GM19372 (cell line): ENCODE data around the gene DLST.
A peak's percentile ranks its signal among the peaks of the same experiment; 100 is the strongest.

ENCODE experiments used
- ATAC-seq: cut with Tn5 transposase; IDR thresholded peaks from one replicate; pipeline ENCODE4 v1.9.1; 2021; ENCODE audit warnings: mild to moderate bottlenecking, low read depth, moderate library complexity; ENCODE audit not compliant: unreplicated experiment

The DLST gene

DNA sequence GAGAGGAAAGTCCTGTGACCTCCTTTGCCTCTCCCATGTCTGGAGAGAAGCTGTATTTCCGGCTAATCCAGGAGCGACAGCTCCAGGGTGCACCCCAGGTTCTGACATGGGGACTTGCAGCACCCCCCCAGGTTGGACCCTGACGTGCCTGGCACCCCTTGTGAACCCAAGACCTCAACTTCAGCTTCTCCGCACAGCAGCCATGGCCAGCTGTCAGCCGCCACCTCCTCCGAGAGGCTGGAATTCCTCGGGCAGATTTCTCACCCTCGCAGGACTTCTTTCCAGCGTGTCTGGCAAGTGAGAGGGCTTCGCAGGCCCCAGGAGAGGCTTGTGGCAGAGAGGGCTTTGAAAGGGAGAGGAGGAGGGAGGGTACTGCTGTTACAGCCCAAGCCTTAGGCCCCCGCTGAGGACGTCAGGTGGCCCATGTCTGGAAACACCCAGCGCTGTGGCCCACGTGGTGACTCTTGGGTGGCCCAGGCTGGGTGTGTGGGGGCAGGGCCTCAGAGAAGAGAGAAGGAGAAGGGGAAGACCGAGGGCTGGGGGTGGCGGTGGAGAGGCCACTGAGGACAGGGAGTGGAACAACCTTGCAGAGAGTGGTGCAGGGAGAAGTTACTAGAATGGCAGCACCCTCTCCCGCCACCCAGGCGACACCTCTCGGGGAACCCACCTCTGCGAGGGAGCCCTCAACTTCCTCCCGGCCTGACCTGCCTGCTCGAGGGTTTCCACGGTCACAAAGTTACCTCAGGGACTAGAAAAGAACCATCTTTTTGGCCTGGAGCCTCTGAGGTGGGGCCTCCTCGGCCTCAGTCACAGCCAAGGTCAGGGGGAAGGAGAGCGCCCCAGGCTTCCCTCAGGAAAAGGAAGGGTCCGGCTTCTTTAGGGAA lies 53.0 kb downstream of the DLST start:
- ATAC-seq: no peak

DNA sequence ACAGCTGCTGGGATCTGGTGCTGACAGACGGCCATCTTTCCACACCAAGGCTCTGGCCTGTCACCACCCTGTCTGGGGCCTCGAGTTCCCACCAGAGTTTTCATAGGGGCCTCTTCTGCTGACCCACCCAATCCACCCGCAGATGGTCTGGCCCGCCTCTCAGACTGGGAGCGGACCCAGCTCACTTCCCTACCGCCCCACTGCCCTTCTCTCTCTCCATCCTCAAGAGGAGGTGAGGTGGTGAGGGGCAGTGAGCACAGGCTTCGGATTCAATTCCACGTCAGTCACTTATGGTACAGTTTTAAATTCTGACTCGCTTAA lies 53.6 kb downstream of the DLST start:
- no peak for ATAC-seq

- ATAC-seq: no peak
These were observed 54.4 kb downstream of the DLST start for GRCh38 chr14:74936151-74936550.

DNA sequence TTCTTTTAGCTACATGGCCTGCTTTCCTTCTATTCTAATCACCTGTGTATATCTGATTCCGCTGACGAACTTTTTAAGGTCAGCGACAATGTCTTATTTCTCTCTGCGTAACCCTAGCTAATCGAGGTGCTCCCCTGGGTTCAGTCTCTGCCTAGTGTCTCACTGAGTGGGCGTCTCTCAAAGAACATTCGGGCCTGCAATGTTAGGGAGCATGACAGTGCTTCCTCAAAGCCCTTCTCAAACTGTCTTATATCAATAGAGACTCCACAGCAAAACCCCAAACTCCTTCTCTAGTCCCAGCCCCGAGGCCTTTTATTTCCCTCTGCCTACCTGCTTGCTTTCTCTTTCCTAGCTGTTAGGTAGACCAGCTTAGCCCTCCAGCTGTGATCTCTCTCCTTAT lies 55.0 kb downstream of the DLST start:
- ATAC-seq: no peak

GRCh38 chr14:74937171-74937570 lies 55.5 kb downstream of the DLST start:
- no peak for ATAC-seq

GRCh38 chr14:74938531-74939495 lies 57.1 kb downstream of the DLST start:
- no peak for ATAC-seq

GRCh38 chr14:74940956-74941565 lies 59.3 kb downstream of the DLST start:
- ATAC-seq: no peak

- no peak for ATAC-seq
These were observed 60.0 kb downstream of the DLST start for GRCh38 chr14:74941676-74942097.

DNA sequence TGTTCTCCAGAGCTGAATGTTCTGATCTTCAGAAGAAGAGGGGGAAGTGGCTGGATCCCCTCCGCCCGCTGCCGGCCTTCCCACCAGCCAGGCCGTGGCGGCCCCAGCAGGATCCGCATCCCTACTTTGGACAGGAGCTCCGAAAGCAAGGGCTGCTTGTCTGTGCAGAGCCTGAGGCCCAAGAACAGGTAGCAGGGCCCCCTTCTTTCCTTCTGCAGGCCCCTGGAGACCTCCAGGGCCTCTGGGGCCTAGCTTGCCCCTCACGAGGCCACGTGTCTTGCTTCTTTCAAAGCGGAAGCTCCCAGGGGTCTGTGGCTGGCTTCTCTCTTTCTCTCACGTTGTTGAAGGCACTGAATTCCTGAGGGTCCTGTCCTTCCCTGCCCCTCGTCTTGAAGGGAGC lies 60.5 kb downstream of the DLST start:
- no peak for ATAC-seq

DNA sequence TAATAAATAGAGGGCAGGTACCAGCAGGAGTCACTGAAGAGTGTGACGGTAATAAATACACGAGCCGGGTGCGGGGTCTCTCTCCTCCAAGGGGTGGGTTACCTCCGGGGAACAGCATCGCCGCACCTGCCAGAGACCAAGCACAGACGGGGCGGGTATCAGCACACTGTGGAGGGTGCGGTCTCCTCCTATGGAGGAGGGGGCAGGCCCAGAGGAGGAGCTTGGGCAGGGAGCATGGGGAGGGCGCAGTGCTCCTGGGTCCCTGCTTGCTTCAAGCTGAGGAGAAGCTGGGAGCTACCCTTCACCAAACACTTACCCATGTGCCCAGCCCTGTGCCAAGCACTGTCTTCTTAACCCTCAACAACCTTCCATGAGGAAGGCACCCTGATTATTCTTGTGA lies 60.9 kb downstream of the DLST start:
- ATAC-seq: no peak

GRCh38 chr14:74945261-74945851 lies 63.6 kb downstream of the DLST start:
- no peak for ATAC-seq

DNA sequence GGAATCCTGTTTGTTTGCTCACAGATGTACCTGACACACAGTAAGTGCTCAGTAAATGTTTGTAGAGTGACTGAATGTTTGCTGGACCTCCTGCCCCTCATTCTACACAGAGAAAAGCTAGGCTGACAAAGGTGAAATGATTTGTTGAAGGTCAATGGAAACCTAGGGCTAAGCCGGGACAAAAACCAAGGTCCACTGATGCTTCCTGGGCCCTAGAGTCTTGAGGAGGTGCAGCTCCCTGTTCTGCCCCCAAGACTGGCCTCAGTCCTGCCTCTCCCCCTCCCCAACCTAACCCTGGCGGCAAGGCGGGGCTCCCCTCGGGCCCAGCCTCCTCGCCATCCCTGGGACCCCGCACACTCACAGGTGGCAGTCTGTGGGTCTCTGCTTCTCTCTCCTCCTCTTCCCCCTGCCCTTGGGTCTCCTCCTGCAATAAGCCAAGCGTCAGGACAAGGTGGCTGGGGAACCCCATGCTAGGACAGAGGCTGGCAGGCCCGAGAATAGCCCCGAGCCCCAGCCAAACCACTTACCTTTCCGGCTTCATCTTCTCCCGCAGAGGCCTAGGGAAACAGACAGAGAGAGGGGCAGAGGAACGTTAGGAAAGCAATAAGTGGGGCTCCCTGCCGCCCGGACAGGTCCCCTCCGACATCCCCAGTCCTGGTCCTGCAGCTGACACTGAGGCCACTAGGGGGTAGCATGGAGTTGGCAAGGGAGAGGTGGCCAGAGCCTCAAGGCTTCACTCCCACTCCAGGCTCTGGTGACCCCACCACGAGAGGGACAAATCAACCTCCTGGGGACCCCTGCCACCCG lies 64.3 kb downstream of the DLST start:
- ATAC-seq: peak; percentile 59

- no peak for ATAC-seq
These were observed 65.1 kb downstream of the DLST start for GRCh38 chr14:74946659-74947281.

GRCh38 chr14:74947353-74948227 lies 65.9 kb downstream of the DLST start:
- ATAC-seq: no peak

GRCh38 chr14:74948228-74949175 lies 66.8 kb downstream of the DLST start:
- no peak for ATAC-seq

GRCh38 chr14:74949191-74949601 lies 67.5 kb downstream of the DLST start:
- ATAC-seq: no peak

DNA sequence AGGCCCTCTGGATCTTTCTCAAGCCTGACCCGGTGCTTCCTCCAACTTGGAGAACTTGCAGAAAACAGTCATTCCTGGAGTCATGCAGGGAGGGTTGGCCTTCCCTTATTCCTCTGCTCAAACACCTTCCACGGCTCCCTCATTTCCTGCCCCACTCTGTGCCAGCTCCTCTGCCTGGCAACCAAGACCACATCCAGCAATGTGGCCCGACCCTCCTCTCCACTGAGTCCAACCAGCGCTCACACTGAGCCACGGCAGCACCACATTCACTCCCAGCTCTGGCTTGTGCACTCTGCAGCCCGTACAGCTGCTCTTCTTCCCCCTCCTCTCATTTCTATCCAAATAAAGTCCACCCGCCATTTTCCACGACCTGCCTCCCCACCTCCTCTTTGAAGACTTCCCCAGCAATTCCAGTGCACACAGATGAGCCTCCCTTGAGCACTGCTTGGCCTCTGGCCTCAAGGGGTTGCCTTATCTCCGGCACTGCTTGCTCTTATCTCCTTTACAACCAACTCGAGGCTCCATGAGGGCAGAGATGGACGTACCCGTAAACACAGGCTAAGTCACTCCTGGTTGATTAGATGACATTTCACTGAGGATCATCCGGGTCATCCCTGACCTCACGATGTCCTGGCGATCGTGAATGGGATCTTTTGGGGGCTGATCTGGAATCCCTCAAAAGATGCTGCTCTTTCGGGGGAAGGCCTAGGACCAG lies 68.3 kb downstream of the DLST start:
- no peak for ATAC-seq
